Measurements from ENCODE around the gene NOC3L. TPM values are rescaled to one million over a fixed set of nuclear protein-coding genes. Genes with fewer than 3 reads are reported as not detected.

The NOC3L gene
- total and polyA plus RNA-seq, 2 of the 4 experiments (the other 2 are of a cell fraction): 11.9 to 26.5 TPM

- H3K14ac ChIP-seq (replicated peaks; ENCODE audit: low read depth, low read length): no peak overlapping the region
- H3K27ac ChIP-seq (ENCODE audit: insufficient read depth, low read length): peak overlapping the region; percentile 52; the same call in 1 of the 2 replicates
- intact Hi-C loops (cut with micrococcal nuclease) (no loop called here), in situ Hi-C loops (cut with MboI; ENCODE audit: low sequenced_read_pairs) (no loop called here), dilution Hi-C loops (cut with HindIII; ENCODE audit: low sequenced_read_pairs, unreplicated experiment) (no loop called here)
- H3K4me3 ChIP-seq (ENCODE audit: insufficient read depth, low read depth, low read length): no peak overlapping the region
- no TSS peak for BruUV-seq (replicated peaks)
- H3K9ac ChIP-seq (ENCODE audit: low read depth, low read length): no peak overlapping the region
- no peaks in the 10 kb centered on the region for H3K9me1 ChIP-seq (ENCODE audit: insufficient read depth, low read length)
- no peak overlapping the region for H2AK9ac ChIP-seq (replicated peaks; ENCODE audit: low read depth, low read length, poor library complexity)
- POLR2A ChIA-PET (ENCODE audit: unreplicated experiment): no interaction called here
- no peaks in the 10 kb centered on the region for H3K36me3 ChIP-seq (ENCODE audit: control insufficient read depth, insufficient read depth, low read length)
- peaks cover 9% of the 10 kb centered on the region for H3K4me1 ChIP-seq (ENCODE audit: control insufficient read depth, insufficient read depth, low read length)
- H2AFZ ChIP-seq (replicated peaks; ENCODE audit: low read length, poor library complexity): no peak overlapping the region
- H3K4me2 ChIP-seq (ENCODE audit: low read depth, low read length): peak overlapping the region; percentile 67
- H4K20me1 ChIP-seq (ENCODE audit: insufficient read depth, low read length): peaks cover 11% of the 10 kb centered on the region; the same call in 1 of the 2 replicates
- no peak overlapping the region for H3K4ac ChIP-seq (ENCODE audit: low read depth, low read length)
- no peak overlapping the region for H2AK5ac ChIP-seq (ENCODE audit: low read depth, low read length)
- no peak overlapping the region for H2BK15ac ChIP-seq (ENCODE audit: low read depth, low read length)
- DNase-seq (peak; percentile 68), ATAC-seq (ENCODE audit: low read depth) (peak; percentile 84)
- no peak overlapping the region for H2BK5ac ChIP-seq (ENCODE audit: low read depth, low read length, poor library complexity, severe bottlenecking)
- peaks cover 21 to 27% of the 10 kb centered on the region in 2 experiments for H3K79me1 ChIP-seq (ENCODE audit: low read depth in 1 of 2, low read length in 2 of 2)
- no peaks in the 10 kb centered on the region for H3K27me3 ChIP-seq (ENCODE audit: control insufficient read depth, insufficient read depth, low read length)
- no peak overlapping the region for H2BK120ac ChIP-seq (ENCODE audit: low read depth, low read length)
- no peak overlapping the region for H4K8ac ChIP-seq (ENCODE audit: low read depth in 2 of 2, low read length in 2 of 2)
- CTCF ChIA-PET: interaction anchor here (0.8 to 1.7 kb wide), 2 partner anchors 9 to 31 kb away, joined by 3 to 9 read pairs; no protein-coding TSS in a partner anchor
- WGBS, 2 experiments (ENCODE audit: extremely low coverage in 2 of 2, insufficient read length in 1 of 2): no CpG with 5 or more reads among the region's 3 CpGs
- TF ChIP-seq MAFK (IDR thresholded peaks at IDR 0.05; ENCODE audit: low read depth, low read length) (no peak), BHLHE40 (IDR thresholded peaks at IDR 0.05; ENCODE audit: low read depth, low read length) (no peak), MAZ (IDR thresholded peaks at IDR 0.05; ENCODE audit: borderline replicate concordance, low read depth, low read length) (no peak), FOS (IDR thresholded peaks at IDR 0.05; ENCODE audit: low read depth, low read length) (no peak), SMC3 (IDR thresholded peaks at IDR 0.05; ENCODE audit: low read depth, low read length) (no peak), RAD21 (IDR thresholded peaks at IDR 0.05; ENCODE audit: low read length) (no peak), USF2 (IDR thresholded peaks at IDR 0.05; ENCODE audit: low read depth, low read length) (no peak)
- H3K56ac ChIP-seq (ENCODE audit: extremely low read depth, insufficient read depth, low read length): no peak overlapping the region
- no peak overlapping the region for H3K23ac ChIP-seq (ENCODE audit: low read depth, low read length)
- H4K91ac ChIP-seq (ENCODE audit: insufficient read depth, low read depth, low read length): no peak overlapping the region
- no peak overlapping the region for H3K18ac ChIP-seq (ENCODE audit: low read depth, low read length)
- H3K9me3 ChIP-seq (ENCODE audit: control insufficient read depth, insufficient read depth, low read length): no peaks in the 10 kb centered on the region
- no peak overlapping the region for H2BK20ac ChIP-seq (ENCODE audit: low read depth, low read length)
- no peak overlapping the region for H4K5ac ChIP-seq (ENCODE audit: low read depth, low read length)
Measured at GRCh38 chr10:94412449-94412848, 49.7 kb upstream of the NOC3L start.
